Activated T-cell treated with anti-CD3 and anti-CD28 coated beads for 48 hours (primary cell): ENCODE data around the gene TRIOBP.

Experiments used
- DNase-seq: peaks from one replicate; pipeline ENCODE4 v3.0.0-alpha.2; 2020; ENCODE audit warnings: low read depth

TRIOBP gene

DNA sequence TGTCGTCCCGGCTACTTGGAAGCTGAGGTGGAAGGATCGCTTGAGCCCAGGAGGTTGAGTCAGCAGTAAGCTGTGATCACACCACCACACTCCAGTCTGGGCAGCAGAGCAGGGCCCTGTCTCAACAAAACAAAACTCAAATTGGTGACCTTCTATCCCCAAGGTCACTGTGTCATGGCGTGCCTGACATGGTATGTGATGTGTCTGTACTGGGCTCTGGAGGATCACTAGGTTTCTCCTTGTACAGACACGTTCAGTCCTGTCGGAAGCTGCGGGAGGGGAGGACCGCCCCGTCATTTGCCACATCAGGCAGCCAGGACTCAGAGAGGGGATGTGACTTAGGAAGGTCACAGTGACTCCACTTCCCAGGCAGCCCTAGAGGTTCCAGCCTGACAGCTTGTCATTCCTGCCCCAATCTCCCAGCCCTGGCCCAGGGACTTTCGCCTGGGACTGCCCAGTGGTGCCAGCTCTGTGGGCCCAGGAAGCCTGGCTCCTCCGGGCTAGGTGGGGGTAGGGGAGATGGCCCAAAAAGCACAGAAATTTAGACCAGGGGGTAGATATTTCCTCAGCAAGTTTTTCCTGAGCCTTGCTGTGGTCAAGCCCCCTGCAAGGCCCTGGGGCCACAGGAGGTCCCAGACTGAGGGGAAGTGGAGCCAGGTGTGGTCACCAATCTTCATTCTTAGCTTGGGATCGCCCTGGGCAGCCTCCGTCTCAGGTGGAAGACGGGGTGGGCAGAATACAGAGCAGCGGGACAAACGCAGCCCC, 53.2 kb downstream of the TRIOBP start:
- DNase-seq, result no peak

DNA sequence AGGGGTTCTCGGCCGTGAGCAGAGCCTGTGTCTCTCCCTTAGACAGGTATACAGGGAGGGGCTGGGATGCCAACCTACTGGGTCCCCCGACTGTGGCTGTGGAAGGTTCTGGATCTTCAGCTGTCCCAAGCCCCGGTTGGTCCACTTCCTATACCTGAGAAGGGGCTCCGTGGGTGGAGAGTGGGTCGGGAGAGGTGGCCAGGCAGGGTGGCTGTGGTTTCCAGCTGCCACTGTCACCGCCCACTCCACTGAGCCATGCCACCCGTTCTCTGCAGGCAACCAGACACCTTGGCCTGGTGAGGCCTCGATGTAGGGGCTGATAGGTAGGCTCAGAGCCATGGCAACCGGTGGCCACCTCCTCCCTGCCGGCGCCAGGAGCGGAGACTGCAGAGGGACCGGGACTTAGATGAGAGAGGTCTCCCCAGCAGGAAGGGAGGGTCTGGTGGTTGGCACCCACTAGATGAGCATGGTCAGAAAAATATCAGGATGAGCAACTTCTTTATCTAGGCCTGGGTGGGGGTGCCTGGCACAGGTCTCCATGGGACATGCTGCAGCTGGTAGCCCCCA, 53.8 kb downstream of the TRIOBP start:
- no peak for DNase-seq

DNA sequence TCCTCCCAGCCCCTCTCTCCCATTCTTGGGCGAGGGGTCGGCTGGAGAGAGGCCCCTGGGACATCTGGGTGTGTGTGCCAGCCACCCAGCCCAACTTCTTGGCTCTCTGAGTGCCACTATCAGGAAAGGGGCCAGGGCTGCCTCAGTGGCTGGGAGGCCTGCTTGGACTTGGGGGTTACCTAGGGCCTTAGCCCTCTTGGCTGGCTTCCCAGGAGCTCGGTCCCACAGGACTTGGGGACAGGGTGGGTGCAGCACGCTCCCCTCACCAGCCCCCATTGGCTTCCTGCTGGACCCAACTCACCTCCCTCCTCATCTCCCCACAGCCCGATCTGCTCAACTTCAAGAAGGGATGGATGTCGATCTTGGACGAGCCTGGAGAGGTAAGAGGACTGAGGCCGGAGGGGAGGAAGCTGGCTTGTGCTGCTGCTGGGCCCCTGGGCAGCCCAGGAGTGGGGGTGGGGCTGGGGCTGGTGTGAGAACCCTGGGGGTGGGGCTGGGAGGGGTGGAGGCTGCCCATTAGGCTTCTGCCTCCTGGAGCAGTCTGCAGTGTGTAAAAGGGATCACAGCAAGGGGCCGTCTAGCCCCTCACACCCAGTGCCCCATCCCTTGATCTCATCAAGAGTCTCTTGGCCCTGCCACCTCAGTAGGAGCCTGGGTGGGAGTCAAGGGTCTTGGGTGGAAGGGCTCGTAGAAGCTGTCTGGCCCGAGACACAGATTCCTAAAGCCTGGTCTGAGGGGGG, 54.8 kb downstream of the TRIOBP start:
- no peak for DNase-seq

DNA sequence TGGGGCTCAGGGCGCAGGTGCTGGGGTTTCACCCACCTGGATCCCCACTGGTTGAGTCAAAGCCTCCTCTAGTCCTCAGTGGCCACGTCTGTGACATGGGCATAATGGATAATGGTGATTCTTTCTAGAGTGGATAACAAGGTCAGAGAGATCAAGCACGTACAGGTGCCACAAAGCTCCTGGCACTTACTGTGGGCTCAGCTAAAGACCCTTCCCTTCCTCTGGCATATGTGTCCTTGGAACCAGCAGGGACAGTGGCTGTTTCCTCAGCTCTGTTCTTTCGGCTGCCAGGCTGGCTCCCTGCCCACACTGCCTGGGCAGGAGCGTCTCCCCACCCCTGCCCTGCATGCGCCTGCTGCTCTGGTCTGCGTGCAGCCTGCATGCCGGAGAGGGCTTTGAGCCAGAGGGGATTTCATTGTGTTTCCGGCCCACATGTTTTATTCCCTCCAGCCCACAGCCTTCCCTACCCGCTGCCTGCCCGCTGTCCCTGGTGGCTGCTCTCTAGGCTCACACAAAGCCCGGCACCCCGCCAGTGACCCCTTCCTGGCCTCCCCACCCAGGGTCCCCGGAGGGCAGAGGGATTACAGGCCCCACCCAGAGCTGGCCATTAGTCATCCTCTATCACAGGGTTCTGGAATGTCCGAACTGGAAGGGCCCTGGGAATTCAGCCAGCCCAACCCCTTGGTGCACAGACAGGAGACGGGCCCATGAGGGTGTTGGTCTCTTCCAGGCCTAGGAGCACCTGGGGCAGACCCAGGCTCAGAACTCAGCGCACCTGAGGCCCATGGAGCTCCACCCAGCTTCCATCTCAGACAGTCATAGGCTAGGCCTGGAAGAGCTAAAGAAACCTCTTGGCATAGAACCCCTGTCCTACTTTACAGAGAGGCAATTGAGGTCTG, 55.6 kb downstream of the TRIOBP start:
- no peak for DNase-seq

DNA sequence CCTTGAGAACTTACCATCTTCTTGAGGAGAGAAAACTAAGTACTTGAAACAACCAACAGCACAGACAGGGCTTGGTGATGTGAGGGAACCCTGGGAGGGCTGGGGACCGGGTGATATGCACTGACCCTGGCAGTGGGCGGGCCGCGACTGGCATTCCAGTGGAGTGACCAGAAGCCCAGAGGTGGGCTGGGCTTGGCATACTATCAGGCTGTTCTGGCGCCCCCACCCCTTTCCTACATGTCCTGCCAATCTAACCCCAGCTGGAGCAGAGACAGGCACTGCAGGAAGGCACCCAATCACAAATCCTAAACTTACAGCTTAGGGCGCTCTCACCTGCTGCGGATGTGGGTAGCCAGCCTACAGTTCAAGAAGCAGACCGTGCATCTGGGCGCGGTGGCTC, 56.9 kb downstream of the TRIOBP start:
- DNase-seq, result no peak

DNA sequence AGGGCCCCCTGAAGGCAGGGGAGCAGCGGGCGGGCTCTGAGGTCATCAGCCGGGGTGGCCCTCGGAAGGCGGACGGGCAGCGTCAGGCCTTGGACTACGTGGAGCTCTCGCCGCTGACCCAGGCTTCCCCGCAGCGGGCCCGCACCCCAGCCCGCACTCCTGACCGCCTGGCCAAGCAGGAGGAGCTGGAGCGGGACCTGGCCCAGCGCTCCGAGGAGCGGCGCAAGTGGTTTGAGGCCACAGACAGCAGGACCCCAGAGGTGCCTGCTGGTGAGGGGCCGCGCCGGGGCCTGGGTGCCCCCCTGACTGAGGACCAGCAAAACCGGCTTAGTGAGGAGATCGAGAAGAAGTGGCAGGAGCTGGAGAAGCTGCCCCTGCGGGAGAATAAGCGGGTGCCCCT, 60.8 kb downstream of the TRIOBP start:
- no peak for DNase-seq

DNA sequence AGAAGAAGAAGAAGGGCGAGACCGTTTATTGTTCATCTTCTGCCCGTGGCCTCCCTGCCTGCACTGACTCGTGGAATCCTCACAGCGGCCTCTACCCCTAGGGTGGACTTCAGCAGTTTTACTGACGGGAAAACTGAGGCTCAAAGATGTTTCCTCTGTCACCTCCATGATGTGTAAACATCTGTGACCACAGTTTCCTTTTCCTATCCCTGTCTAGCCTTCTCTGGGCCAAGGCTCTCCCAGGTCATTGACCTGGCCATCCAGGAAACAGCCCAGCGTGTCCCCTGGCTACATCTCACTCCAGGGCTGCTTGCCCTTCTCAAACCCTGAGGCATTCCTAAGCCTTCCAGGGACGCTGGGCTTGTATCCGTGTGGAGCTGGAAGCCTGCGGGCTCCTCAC, 61.8 kb downstream of the TRIOBP start:
- no peak for DNase-seq

GRCh38 chr22:37759281-37759680, 62.4 kb downstream of the TRIOBP start:
- DNase-seq, result no peak

- no peak for DNase-seq
These were observed 63.3 kb downstream of the TRIOBP start for GRCh38 chr22:37760152-37760551.

- DNase-seq, result no peak
These were observed 65.6 kb downstream of the TRIOBP start for GRCh38 chr22:37762389-37762836.

- no peak for DNase-seq
These were observed 66.2 kb downstream of the TRIOBP start for GRCh38 chr22:37763012-37763411.

DNA sequence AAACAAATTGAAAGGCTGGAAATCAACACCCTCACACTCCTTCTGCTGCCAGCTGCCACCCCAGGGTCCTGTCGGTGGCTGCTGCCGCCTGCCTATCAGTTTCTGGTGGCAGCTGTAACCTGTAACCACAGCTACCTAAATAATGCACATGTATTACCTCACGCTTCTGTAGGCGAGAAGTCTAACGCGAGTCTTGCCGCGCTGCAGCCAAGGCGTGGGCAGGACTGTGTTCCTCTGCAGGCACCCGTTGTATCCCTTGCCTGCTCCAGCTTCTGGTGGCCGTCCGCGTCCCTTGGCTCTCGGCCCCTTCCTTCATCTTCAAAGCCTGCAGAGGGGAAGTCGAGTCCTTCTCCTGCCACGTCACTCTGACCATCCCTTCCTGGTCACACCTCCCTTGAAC, 66.8 kb downstream of the TRIOBP start:
- no peak for DNase-seq

- DNase-seq, result no peak
These were observed 67.8 kb downstream of the TRIOBP start for GRCh38 chr22:37764622-37765021.

GRCh38 chr22:37765498-37765897, 68.7 kb downstream of the TRIOBP start:
- no peak for DNase-seq

DNA sequence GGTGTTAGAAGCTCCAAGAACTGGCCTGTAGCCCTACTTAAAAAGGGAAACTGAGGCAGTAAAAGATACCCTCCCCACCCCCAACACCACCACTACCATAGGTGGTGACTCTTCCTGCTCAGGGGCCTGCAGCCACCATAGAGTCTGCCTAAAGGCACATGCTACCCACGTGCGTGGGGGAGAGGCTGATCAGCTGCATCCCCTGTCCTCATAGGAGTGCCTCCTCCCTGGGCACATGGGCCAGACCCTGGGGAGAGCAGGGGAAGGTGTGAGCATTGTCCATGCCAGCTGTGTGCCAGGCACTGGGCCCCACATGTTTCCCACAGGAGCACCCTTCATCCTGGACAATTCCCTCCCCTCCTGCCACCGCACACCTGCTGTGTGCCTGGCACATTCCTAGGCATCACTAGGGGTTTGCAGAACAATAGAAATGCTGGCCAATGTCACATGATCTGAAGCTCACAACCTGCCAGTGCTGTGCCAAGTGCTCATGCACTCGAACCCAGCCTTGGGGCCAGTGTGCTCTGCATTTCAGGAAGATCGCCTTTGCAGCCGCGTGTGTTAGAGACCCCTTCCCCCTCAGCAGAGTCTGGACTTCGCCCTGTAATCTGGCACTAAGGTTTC, 69.2 kb downstream of the TRIOBP start:
- no peak for DNase-seq

DNA sequence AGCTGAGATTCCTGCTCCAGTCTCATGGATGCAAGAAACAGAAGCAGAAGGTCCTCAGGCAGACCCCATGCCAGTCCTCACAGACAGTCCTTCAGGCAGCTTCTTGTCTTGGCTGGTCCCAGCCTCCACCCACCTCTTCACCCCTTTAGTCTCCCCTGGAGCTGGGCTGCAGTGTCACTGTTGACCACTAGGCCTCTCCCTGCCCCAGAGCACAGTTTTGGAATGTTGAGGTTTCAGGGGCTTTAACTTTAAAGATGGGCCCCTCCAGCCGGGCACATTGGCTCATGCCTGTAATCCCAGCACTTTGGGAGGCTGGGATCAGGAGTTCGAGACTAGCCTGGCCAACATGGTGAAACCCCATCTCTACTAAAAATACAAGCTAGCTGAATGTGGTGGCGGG, 71.4 kb downstream of the TRIOBP start:
- no peak for DNase-seq

DNA sequence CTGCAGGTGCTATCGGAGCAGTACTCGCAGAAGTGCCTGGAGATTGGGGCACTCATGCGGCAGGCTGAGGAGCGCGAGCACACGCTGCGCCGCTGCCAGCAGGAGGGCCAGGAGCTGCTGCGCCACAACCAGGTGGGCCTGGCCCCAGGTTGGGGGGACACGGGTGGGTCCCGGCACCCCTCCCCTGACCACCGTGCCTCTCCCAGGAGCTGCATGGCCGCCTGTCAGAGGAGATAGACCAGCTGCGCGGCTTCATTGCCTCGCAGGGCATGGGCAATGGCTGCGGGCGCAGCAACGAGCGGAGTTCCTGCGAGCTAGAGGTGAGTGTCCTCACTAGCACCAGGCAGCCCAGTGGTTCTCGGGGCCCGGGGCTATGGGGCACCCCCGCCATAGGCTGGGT, 72.2 kb downstream of the TRIOBP start:
- no peak for DNase-seq

- no peak for DNase-seq
These were observed 74.2 kb downstream of the TRIOBP start for GRCh38 chr22:37771081-37771480.

DNA sequence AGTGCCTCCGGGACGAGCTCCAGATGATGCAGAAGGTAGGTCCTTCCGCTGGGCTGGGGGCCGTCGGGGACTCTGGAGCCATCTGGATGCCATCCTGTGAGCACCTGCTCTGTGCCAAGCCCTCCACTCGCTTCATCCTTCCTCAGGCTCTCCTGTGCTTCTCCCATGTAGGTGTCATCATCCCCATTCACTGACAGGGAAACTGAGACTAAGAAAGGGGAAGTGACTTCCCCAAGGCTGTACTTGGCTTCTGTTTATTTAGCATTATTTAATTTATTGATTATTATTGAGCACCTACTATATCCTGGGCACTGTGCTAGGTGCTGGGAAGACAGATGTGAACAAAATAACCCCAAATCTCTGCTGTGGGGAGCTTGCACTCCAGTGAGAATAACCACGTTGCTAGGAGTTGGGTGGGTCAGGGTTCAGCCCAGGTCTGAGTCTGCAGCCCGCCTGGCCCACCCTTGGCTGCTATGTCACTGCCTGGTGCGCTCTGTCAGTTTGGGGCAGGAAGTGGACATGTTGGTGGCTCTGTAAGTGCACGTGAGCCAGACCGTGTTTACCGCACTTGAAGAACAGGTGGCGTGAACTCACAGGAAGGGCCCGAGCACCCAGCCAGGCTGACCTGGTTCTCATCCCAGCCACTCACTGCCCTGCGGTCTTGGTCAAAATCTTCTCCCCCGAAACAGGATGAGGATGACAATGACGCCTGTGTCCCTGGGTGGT, 75.0 kb downstream of the TRIOBP start:
- DNase-seq, result no peak

GRCh38 chr22:37774728-37775127, 77.9 kb downstream of the TRIOBP start:
- no peak for DNase-seq
